Measurements from ENCODE around the gene ABCG4.

- TF ChIP-seq EP300 (IDR thresholded peaks at IDR 0.05) (no peak), CTCF (IDR thresholded peaks at IDR 0.05) (no peak), POLR2A (IDR thresholded peaks at IDR 0.05) (no peak)
Measured at GRCh38 chr11:119108146-119108856, 40.6 kb upstream of the ABCG4 start.
